ENCODE results near the gene TCTN1.
"Not testable (repeated sequence)": the region's sequence is repeated elsewhere in the genome, so short reads cannot be mapped to it uniquely, and the experiment has no call there.

DNA sequence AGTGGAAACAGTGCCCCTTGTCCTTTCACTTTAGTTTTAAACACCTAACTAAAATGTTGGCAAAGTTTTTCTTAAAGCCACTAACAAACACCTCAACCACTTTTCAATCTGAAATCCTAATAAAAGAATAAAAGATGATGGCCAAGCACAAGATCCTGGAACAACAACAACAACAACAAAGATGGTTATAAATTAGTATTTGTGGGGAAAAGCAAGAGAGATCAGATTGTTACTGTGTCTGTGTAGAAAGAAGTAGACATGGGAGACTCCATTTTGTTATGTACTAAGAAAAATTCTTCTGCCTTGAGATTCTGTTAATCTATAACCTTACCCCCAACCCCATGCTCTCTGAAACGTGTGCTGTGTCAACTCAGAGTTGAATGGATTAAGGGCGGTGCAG lies 44.1 kb upstream of the TCTN1 start:
- TF ChIP-seq, protein P1, sequence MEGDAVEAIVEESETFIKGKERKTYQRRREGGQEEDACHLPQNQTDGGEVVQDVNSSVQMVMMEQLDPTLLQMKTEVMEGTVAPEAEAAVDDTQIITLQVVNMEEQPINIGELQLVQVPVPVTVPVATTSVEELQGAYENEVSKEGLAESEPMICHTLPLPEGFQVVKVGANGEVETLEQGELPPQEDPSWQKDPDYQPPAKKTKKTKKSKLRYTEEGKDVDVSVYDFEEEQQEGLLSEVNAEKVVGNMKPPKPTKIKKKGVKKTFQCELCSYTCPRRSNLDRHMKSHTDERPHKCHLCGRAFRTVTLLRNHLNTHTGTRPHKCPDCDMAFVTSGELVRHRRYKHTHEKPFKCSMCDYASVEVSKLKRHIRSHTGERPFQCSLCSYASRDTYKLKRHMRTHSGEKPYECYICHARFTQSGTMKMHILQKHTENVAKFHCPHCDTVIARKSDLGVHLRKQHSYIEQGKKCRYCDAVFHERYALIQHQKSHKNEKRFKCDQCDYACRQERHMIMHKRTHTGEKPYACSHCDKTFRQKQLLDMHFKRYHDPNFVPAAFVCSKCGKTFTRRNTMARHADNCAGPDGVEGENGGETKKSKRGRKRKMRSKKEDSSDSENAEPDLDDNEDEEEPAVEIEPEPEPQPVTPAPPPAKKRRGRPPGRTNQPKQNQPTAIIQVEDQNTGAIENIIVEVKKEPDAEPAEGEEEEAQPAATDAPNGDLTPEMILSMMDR (conservative IDR thresholded peaks at IDR 0.05; ENCODE audit: low read depth, low read length): not testable (repeated sequence)
- not testable (repeated sequence) for TF ChIP-seq EZH2 (IDR thresholded peaks at IDR 0.05; ENCODE audit: low read length, unreplicated experiment)
